Regular cardiac myocyte (primary cell): ENCODE results near the gene ZNG1B. TPM values are rescaled to one million over a fixed set of nuclear protein-coding genes. Genes with fewer than 3 reads are reported as not detected.

Experiments used
- total RNA-seq: library from RNA; depleted of rRNA; stranded (reverse); fragments of >200 nt; gene quantifications from 2 replicates; pipeline ENCODE4 v1.2.3, GENCODE V29; 2014

Gene ZNG1B
- total RNA-seq, result 25.9 and 36.9 TPM in 2 replicates

GRCh38 chr2:113437508-113438465 is at the start of gene ZNG1B:
Gene ZNG1B (plus strand): TSS chr2:113437691. CDS start chr2:113437869, 178 bp downstream.

GRCh38 chr2:113498365-113498764 is 60.9 kb downstream of the ZNG1B start, which contains the start of gene FOXD4L1:
Gene FOXD4L1 (plus strand): TSS chr2:113498665. CDS start chr2:113499257, 592 bp downstream.

Other genes starting within 250 kb of the ZNG1B start
- gene PAX8, start 158.8 kb upstream of the ZNG1B start, total RNA-seq, result 0.38 and 1.1 TPM in 2 replicates
- gene FOXD4L1, start 61.0 kb downstream of the ZNG1B start, total RNA-seq, result 0.19 and 0.28 TPM in 2 replicates
- 3.6 and 10.1 TPM in 2 replicates for gene RABL2A, start 189.6 kb downstream of the ZNG1B start, total RNA-seq